GM12865 (cell line): Measurements from ENCODE around the gene ZDHHC8.

Experiments
- DNase-seq: peaks from one replicate; pipeline ENCODE4 v3.0.0; 2010; ENCODE audit warnings: low read depth
- H3K4me3 ChIP-seq: 2 replicates; pipeline ENCODE4 v1.5.1; 2011; ENCODE audit warnings: mild to moderate bottlenecking, low read depth, low read length, control low read depth
- TF ChIP-seq, protein P1 (sequence below): IDR thresholded peaks from 2 replicates; pipeline ENCODE4 v1.5.1; 2011; ENCODE audit warnings: low read length, control low read depth, low read depth, inconsistent platforms; ENCODE audit not compliant: insufficient read depth; ENCODE audit errors: missing control alignments

The ZDHHC8 gene

GRCh38 chr22:20137671-20138416 lies 6.2 kb downstream of the ZDHHC8 start:
- H3K4me3 ChIP-seq = no peak overlapping the region
- no peak for DNase-seq
- TF ChIP-seq, protein P1, sequence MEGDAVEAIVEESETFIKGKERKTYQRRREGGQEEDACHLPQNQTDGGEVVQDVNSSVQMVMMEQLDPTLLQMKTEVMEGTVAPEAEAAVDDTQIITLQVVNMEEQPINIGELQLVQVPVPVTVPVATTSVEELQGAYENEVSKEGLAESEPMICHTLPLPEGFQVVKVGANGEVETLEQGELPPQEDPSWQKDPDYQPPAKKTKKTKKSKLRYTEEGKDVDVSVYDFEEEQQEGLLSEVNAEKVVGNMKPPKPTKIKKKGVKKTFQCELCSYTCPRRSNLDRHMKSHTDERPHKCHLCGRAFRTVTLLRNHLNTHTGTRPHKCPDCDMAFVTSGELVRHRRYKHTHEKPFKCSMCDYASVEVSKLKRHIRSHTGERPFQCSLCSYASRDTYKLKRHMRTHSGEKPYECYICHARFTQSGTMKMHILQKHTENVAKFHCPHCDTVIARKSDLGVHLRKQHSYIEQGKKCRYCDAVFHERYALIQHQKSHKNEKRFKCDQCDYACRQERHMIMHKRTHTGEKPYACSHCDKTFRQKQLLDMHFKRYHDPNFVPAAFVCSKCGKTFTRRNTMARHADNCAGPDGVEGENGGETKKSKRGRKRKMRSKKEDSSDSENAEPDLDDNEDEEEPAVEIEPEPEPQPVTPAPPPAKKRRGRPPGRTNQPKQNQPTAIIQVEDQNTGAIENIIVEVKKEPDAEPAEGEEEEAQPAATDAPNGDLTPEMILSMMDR = no peak

GRCh38 chr22:20138417-20138738 lies 6.8 kb downstream of the ZDHHC8 start:
- TF ChIP-seq, protein P1 = no peak
- no peak for DNase-seq
- no peak overlapping the region for H3K4me3 ChIP-seq

DNA sequence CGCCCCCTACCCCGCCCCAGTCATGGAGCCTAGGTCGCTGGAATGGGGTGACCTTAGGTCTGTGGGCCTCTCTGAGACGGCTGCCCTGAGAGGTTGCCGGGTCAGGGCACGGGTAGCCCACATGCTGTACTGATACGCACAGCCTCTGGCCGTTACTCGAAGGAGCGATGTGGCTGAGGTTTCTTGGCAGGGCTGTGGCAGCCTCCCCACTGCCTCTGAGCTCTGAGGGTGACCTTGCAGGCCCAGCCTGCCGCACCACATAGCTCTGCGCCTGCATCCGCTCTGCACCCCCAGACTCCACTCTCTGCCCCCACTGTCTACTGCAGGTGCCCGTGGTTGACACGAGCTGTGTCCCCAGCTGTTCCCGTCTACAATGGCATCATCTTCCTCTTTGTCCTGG lies 7.3 kb downstream of the ZDHHC8 start:
- TF ChIP-seq, protein P1 = no peak
- no peak overlapping the region for H3K4me3 ChIP-seq
- no peak for DNase-seq

- DNase-seq = no peak
- TF ChIP-seq, protein P1 = no peak
- no peak overlapping the region for H3K4me3 ChIP-seq
These were observed 7.9 kb downstream of the ZDHHC8 start for GRCh38 chr22:20139391-20140106.

DNA sequence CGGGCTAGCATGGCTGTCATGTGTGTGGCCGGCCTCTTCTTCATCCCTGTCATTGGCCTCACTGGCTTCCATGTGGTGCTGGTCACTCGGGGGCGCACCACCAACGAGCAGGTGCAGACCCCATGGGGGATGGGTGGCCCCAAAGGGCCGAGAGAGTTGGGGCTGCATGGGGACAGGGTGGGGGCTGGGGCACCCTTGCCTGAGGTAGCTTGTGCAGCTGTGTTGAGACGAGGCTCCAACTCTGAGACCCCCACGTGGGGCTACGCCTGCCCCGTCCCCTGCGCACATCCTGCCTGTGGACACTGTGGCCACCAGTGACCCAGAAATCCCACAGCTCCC lies 8.5 kb downstream of the ZDHHC8 start:
- no peak for DNase-seq
- no peak overlapping the region for H3K4me3 ChIP-seq
- TF ChIP-seq, protein P1 = no peak

GRCh38 chr22:20140521-20140964 lies 8.9 kb downstream of the ZDHHC8 start:
- DNase-seq = no peak
- TF ChIP-seq, protein P1 = no peak
- no peak overlapping the region for H3K4me3 ChIP-seq
